ENCODE results near the gene FAM180B.

The FAM180B gene

DNA sequence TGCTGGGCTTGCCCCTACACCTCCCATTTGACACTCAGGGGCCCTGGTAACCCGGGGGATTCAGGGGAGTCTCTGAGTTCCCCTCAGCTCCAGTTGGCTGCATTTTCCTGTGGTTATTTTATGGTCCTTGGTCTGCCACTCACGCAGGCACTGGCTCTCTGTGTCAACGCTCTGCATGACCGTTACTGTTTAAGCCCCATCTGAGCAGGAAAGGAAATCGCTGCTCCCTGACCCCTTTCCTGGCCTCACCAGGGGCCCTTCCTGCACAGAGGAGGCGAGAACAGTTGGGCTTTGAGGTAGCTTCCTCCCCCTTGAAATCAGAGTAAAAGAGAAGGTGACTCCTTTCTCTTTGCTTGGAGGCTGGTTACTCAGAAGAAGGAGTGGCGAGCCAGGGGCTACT, 5.3 kb downstream of the FAM180B start:
- TF ChIP-seq, protein P1, sequence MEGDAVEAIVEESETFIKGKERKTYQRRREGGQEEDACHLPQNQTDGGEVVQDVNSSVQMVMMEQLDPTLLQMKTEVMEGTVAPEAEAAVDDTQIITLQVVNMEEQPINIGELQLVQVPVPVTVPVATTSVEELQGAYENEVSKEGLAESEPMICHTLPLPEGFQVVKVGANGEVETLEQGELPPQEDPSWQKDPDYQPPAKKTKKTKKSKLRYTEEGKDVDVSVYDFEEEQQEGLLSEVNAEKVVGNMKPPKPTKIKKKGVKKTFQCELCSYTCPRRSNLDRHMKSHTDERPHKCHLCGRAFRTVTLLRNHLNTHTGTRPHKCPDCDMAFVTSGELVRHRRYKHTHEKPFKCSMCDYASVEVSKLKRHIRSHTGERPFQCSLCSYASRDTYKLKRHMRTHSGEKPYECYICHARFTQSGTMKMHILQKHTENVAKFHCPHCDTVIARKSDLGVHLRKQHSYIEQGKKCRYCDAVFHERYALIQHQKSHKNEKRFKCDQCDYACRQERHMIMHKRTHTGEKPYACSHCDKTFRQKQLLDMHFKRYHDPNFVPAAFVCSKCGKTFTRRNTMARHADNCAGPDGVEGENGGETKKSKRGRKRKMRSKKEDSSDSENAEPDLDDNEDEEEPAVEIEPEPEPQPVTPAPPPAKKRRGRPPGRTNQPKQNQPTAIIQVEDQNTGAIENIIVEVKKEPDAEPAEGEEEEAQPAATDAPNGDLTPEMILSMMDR (conservative IDR thresholded peaks at IDR 0.05; ENCODE audit: low read depth, low read length), result no peak
- DNase-seq (ENCODE audit: low read depth), result no peak
- H3K4me3 ChIP-seq (ENCODE audit: low read length), result no peak overlapping the region

DNA sequence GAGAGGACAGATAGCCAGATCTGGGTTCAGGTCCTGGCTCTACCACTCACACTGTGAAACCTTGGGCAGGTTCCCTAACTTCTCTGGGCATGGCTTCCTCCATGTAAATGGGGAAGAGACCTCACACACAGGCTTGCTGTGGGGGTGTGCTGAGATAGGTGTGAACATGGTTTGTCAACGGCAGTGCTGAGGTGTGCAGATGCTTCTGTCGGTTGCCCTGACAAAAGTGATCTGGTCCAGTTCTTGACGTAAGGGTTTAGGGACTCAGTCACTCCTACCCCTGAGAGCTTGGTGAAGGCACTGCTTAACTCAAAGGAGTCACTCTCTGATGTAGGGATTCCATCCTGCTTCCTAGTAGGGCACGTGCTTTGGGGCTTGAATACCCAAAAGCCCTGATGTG, 5.8 kb downstream of the FAM180B start:
- H3K4me3 ChIP-seq (ENCODE audit: low read length), result no peak overlapping the region
- DNase-seq (ENCODE audit: low read depth), result no peak
- TF ChIP-seq, protein P1 (conservative IDR thresholded peaks at IDR 0.05; ENCODE audit: low read depth, low read length), result no peak

DNA sequence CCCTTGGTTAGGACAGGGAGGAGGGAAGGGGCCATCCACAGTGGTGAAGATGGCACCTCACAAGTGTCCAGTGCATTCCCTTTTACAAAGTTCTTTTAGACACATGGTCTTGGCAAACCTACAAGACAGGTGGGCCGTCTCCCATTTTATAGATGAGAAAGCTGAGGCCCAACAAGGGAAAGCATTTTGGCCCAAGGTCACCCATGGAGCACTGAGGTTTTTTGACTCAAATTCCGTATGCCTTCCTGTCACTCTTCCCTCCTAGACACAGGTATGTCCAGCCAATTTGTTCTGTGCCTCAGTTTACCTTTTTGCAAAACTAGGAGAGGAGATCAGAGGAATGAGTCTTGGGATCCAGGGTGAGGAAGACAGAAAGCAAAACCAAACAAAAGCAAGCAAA, 6.5 kb downstream of the FAM180B start:
- DNase-seq (ENCODE audit: low read depth), result no peak
- H3K4me3 ChIP-seq (ENCODE audit: low read length), result no peak overlapping the region
- TF ChIP-seq, protein P1 (conservative IDR thresholded peaks at IDR 0.05; ENCODE audit: low read depth, low read length), result no peak

DNA sequence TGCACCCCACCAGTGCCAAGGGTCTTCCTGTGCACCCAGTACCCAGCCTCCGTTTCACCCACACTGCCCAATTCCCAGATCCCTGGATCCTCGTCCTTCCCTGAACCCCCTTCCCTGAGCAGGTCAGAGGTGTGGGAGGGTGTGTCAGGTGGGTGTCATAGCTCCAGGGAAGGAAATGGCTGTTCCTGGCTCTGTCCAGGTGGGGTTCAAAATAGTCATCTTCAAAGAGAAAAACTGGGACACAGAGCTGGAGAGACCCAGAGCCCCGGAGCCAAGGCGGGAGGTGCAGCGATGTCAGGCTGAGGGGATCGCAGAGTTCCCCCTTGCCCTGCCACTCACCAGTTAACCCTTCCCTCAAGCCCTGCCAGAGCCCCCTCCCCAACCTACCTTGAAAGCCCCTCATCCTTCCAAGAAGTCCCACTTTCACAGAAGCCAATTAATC, 7.0 kb downstream of the FAM180B start:
- TF ChIP-seq, protein P1 (conservative IDR thresholded peaks at IDR 0.05; ENCODE audit: low read depth, low read length), result no peak
- peak overlapping the region; percentile 28 for H3K4me3 ChIP-seq (ENCODE audit: low read length)

DNA sequence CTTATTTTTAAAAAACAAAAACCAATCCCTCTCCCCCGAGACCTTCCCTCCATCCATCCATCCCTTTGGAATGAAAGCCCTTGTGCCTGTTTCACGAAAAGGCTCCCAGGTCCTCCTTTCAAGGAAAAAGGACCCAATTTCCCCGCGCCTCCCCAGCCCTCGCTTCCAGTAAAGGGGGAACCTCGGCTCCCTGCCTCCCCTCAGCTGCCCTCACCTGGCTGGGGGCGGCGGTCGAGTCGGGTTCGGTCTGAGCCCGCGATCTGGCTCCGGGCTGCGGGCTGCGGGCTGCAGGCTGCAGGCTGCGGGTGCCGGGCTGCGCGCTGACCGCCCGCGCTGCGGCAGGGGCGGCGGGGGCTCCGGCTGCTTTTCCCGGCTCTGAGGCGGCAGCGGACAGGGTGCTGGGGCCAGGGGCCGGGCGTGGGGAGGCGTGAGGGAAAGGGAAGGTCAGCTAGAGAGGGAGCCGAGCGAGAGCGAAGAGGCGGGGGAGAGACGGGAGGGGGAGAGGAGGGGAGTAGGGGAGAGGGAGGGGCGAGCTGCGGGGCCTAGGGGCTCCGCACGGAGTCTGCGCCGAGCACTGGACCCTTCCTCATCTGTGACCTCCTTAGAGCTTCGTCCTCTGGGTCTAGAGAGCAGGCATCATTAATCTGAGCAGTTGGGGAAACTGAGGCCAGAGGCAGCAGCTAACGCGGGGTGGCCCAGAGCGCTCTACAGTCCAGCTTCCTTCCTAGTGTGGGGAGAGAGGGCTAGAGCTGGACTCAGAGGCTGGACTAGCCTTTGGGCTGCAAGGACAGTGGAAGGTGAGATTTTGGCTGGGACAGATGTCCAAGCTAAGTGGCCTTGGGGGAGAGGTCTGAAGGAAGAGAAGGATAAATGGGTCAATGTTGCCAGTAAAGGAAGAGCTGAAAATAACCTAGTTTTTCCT, 7.7 kb downstream of the FAM180B start, which contains the start of gene C1QTNF4:
TSS of gene C1QTNF4 (minus strand) at position 478 of the 922 bp plus-strand sequence. CDS start 3,601 bp downstream, outside the sequence.
- TF ChIP-seq, protein P1 (conservative IDR thresholded peaks at IDR 0.05; ENCODE audit: low read depth, low read length), result no peak
- DNase-seq (ENCODE audit: low read depth), result no peak
- H3K4me3 ChIP-seq (ENCODE audit: low read length), result peak within 1 kb of the TSS; percentile 28

More for the DNA sequence above, 7.0 kb downstream of the FAM180B start:
- no peak for DNase-seq (ENCODE audit: low read depth)

DNA sequence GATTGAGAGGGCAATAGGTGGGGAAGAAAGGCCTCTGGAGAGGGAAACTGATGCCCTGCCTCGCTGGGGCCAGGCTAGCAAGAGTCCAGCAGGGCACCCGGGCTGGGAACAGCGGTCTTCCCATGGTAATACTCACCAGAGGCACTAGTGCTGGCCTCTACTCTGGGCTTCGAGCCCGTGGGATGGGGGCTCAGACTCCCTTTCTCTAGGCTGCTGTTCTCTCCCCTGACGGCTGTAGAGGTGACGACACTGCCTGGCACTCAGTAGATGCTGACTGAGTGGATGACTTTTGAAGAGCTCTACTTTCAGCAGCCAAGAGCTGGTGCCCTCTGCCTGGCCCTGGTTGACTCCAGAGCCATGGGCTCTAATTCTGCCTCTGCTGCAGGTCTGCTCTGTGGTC, 8.6 kb downstream of the FAM180B start:
- no peak for DNase-seq (ENCODE audit: low read depth)
- no peak overlapping the region for H3K4me3 ChIP-seq (ENCODE audit: low read length)
- TF ChIP-seq, protein P1 (conservative IDR thresholded peaks at IDR 0.05; ENCODE audit: low read depth, low read length), result no peak

DNA sequence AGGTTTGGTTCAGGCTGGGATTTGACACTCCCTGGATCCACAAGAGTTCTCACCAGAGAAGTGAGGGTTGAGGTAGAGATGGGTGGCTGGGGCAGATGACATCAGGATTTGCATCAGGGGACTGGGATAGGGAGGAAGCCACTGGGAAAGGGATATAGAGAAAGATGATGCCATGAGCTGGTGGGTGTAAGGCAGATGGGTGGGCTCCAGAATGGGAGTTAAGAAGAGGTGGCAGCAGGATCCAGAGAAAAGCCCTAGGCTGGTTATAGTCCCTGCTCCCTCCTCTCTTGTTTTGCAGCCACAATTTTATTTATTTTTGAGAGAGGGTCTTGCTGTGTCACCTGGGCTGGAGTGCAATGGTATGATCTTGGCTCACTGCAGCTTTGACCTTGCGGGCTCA, 9.5 kb downstream of the FAM180B start:
- TF ChIP-seq, protein P1 (conservative IDR thresholded peaks at IDR 0.05; ENCODE audit: low read depth, low read length), result no peak
- DNase-seq (ENCODE audit: low read depth), result no peak
- no peak overlapping the region for H3K4me3 ChIP-seq (ENCODE audit: low read length)

Measured in retinal pigment epithelial cell (primary cell).